HL-60 (cell line): ENCODE results near the gene HOXB8.

ENCODE experiments used
- CTCF ChIP-seq: IDR thresholded peaks from one replicate; pipeline ENCODE4 v1.5.1; 2011; ENCODE audit warnings: low read length, control low read depth, inconsistent platforms; ENCODE audit not compliant: insufficient read depth
- POLR2AphosphoS5 ChIP-seq: IDR thresholded peaks from 2 replicates; pipeline ENCODE4 v1.6.1; 2012; ENCODE audit warnings: low read depth
- REST ChIP-seq: IDR thresholded peaks from 2 replicates; pipeline ENCODE4 v1.6.1; 2012; ENCODE audit warnings: low read depth; ENCODE audit not compliant: insufficient replicate concordance
- SPI1 ChIP-seq: IDR thresholded peaks from 2 replicates; pipeline ENCODE4 v1.6.1; 2012; ENCODE audit warnings: low read depth, mild to moderate bottlenecking, borderline replicate concordance

- no peak for TF ChIP-seq CTCF
- no peak for TF ChIP-seq SPI1
- no peak for TF ChIP-seq POLR2AphosphoS5
- no peak for TF ChIP-seq REST
Measured at GRCh38 chr17:48608494-48608834, 6.6 kb downstream of the HOXB8 start.
